ENCODE data around the gene HSPBP1. TPM values are rescaled to one million over a fixed set of nuclear protein-coding genes. Genes with fewer than 3 reads are reported as not detected.

Gene HSPBP1
- polyA plus RNA-seq, 3 donors: 12.3 to 17.0 (median 15.3) TPM

GRCh38 chr19:55284405-55285058 is 4.6 kb upstream of the HSPBP1 start:
- H3K4me1 Mint-ChIP-seq: peaks cover 15% of the 10 kb centered on the region
- no peak overlapping the region for H3K4me2 ChIP-seq (replicated peaks; ENCODE audit: extremely low read depth, low read length, poor library complexity, severe bottlenecking)
- H3K9me3 ChIP-seq (replicated peaks in 1 of 2; ENCODE audit: control insufficient read depth in 1 of 2, insufficient read depth in 1 of 2, low read length in 2 of 2): no peaks in the 10 kb centered on the region
- DNase-seq: no peak
- peaks cover 3% of the 10 kb centered on the region for H3K79me2 ChIP-seq (ENCODE audit: insufficient read depth, low read length)
- H3K36me3 Mint-ChIP-seq: no peaks in the 10 kb centered on the region
- no peak overlapping the region for H3K4me3 ChIP-seq (replicated peaks in 1 of 3; ENCODE audit: low read depth in 2 of 3, low read length in 3 of 3)
- H2AFZ ChIP-seq (ENCODE audit: insufficient read depth, low read depth, low read length, poor library complexity, severe bottlenecking): no peak overlapping the region
- no peak overlapping the region for H3K27ac Mint-ChIP-seq
- peaks cover 0 to 8% of the 10 kb centered on the region in 2 donors for H3K27me3 ChIP-seq (ENCODE audit: control insufficient read depth in 2 of 2, insufficient read depth in 2 of 2, low read length in 2 of 2)
- WGBS (ENCODE audit: insufficient coverage): 91% methylated on average over 5 of the region's 16 CpGs
- intact Hi-C loops (cut with micrococcal nuclease): loop anchor here in 1 of 2 donors (5.0 kb wide), 1 partner anchor 32 kb away; no protein-coding TSS in a partner anchor
- H3K27me3 Mint-ChIP-seq (ENCODE audit: low read depth in 3 of 3): peaks cover 16 to 24% (median 21%) of the 10 kb centered on the region in 3 donors
- H3K9me3 Mint-ChIP-seq: peaks cover 0 to 7% (median 0%) of the 10 kb centered on the region in 7 donors
- H3K36me3 ChIP-seq (replicated peaks in 1 of 2; ENCODE audit: control insufficient read depth in 1 of 2, insufficient read depth in 2 of 2, low read length in 2 of 2): no peaks in the 10 kb centered on the region
- TF ChIP-seq, protein P1, sequence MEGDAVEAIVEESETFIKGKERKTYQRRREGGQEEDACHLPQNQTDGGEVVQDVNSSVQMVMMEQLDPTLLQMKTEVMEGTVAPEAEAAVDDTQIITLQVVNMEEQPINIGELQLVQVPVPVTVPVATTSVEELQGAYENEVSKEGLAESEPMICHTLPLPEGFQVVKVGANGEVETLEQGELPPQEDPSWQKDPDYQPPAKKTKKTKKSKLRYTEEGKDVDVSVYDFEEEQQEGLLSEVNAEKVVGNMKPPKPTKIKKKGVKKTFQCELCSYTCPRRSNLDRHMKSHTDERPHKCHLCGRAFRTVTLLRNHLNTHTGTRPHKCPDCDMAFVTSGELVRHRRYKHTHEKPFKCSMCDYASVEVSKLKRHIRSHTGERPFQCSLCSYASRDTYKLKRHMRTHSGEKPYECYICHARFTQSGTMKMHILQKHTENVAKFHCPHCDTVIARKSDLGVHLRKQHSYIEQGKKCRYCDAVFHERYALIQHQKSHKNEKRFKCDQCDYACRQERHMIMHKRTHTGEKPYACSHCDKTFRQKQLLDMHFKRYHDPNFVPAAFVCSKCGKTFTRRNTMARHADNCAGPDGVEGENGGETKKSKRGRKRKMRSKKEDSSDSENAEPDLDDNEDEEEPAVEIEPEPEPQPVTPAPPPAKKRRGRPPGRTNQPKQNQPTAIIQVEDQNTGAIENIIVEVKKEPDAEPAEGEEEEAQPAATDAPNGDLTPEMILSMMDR (IDR thresholded peaks at IDR 0.05): no peak
- no peak overlapping the region for H3K9ac ChIP-seq (ENCODE audit: insufficient read depth, low read length, poor library complexity, severe bottlenecking)
- peaks cover 8 to 15% of the 10 kb centered on the region in 2 donors for H3K4me1 ChIP-seq (ENCODE audit: control insufficient read depth in 1 of 2, insufficient read depth in 2 of 2, low read length in 2 of 2)
- H3K27ac ChIP-seq (ENCODE audit: low read depth in 1 of 2, low read length in 2 of 2): no peak overlapping the region
- no peak overlapping the region for H3K4me3 Mint-ChIP-seq
- no peaks in the 10 kb centered on the region for H4K20me1 ChIP-seq (ENCODE audit: insufficient read depth, low read length)

GRCh38 chr19:55283548-55284377 is 3.9 kb upstream of the HSPBP1 start, which contains the start of gene BRSK1:
Gene BRSK1, plus strand, starts transcription at chr19:55283997. Its CDS starts 446 bp downstream, at chr19:55284443.
- peaks cover 13 to 20% of the 10 kb centered on the region in 2 donors for H3K4me1 ChIP-seq (ENCODE audit: control insufficient read depth in 1 of 2, insufficient read depth in 2 of 2, low read length in 2 of 2)
- H3K9me3 ChIP-seq (replicated peaks in 1 of 2; ENCODE audit: control insufficient read depth in 1 of 2, insufficient read depth in 1 of 2, low read length in 2 of 2): no peaks in the 10 kb centered on the region
- H3K9ac ChIP-seq (ENCODE audit: insufficient read depth, low read length, poor library complexity, severe bottlenecking): no peak within 1 kb of the TSS
- Mint-ChIP-seq H3K27me3 (ENCODE audit: low read depth in 3 of 3) (peaks cover 16 to 22% (median 22%) of the 10 kb centered on the region in 3 donors), H3K4me3 (peak within 1 kb of the TSS in 1 of 2 donors; percentile 55), H3K27ac (peak within 1 kb of the TSS in 1 of 7 donors; percentile 35), H3K9me3 (peaks cover 0 to 7% (median 0%) of the 10 kb centered on the region in 7 donors), H3K4me1 (peaks cover 19% of the 10 kb centered on the region), H3K36me3 (no peaks in the 10 kb centered on the region)
- intact Hi-C loops (cut with micrococcal nuclease): no loop called here
- peaks cover 4% of the 10 kb centered on the region for H3K79me2 ChIP-seq (ENCODE audit: insufficient read depth, low read length)
- no peaks in the 10 kb centered on the region for H3K36me3 ChIP-seq (replicated peaks in 1 of 2; ENCODE audit: control insufficient read depth in 1 of 2, insufficient read depth in 2 of 2, low read length in 2 of 2)
- WGBS (ENCODE audit: insufficient coverage): 66% methylated on average over 5 of the region's 44 CpGs
- H3K4me2 ChIP-seq (replicated peaks; ENCODE audit: extremely low read depth, low read length, poor library complexity, severe bottlenecking): no peak within 1 kb of the TSS
- no peaks in the 10 kb centered on the region for H4K20me1 ChIP-seq (ENCODE audit: insufficient read depth, low read length)
- H2AFZ ChIP-seq (ENCODE audit: insufficient read depth, low read depth, low read length, poor library complexity, severe bottlenecking): no peak within 1 kb of the TSS
- no peak for DNase-seq
- no peak within 1 kb of the TSS for H3K27ac ChIP-seq (ENCODE audit: low read depth in 1 of 2, low read length in 2 of 2)
- TF ChIP-seq, protein P1 (IDR thresholded peaks at IDR 0.05): no peak
- no peak within 1 kb of the TSS for H3K4me3 ChIP-seq (replicated peaks in 1 of 3; ENCODE audit: low read depth in 2 of 3, low read length in 3 of 3)
- peaks cover 0 to 8% of the 10 kb centered on the region in 2 donors for H3K27me3 ChIP-seq (ENCODE audit: control insufficient read depth in 2 of 2, insufficient read depth in 2 of 2, low read length in 2 of 2)
